HG02623 (cell line): ENCODE results near the gene EPS8.
A peak's percentile ranks its signal among the peaks of the same experiment; 100 is the strongest.

Source experiments
- ATAC-seq: cut with Tn5 transposase; IDR thresholded peaks from one replicate; pipeline ENCODE4 v1.9.1; 2021; ENCODE audit warnings: moderate library complexity; ENCODE audit not compliant: unreplicated experiment

EPS8 gene

DNA sequence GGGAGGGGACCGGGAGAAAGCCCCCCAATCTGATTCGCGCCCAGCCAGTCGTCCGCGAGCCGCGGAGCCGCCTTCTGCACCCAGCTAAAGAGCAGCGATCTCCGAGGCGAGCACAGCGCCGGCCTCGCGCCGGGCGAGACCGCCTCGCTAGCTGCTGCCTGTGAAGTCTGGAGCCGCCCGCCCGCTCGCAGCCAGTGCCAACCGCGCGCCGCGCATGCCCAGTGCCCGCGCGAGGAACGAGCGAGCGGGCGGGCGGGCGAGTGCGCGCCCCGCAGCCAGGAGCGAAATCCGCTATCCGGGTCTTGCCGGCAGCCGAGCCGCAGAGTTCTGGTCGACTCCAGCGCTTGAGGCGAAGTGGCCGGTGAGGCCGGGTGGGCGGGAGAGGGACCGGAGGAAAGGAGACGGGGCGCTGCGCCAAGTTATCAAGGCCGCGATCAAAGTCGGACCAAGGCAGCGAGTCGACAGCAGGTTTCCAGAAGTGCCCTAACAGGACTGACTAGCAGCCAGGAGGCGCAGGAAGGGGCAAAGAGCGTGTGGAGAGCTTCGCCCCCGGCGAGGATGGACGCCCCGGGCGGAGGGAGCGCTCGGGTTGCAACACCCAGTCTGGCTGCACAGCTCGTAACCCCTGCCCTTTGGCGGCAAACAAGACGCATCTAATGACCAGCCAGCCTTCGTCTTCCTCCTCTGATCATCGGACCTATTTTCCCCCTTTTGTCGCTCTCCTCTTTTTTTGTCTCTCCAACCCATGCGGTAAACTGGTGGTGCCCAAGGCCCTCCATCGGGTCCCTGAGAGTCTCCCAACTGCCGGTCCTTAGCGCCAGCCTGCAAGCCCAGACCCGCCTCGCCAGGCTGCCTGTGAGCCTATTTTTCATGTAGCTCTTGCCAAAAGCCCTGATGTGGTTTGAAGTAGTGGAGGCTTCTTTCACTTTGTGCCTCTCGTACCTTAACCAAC is at the start of gene EPS8:
Gene EPS8 (minus strand): TSS at position 169 of the 952 bp plus-strand sequence. CDS start 106,437 bp downstream, outside the sequence.
- peak; percentile 92 for ATAC-seq

DNA sequence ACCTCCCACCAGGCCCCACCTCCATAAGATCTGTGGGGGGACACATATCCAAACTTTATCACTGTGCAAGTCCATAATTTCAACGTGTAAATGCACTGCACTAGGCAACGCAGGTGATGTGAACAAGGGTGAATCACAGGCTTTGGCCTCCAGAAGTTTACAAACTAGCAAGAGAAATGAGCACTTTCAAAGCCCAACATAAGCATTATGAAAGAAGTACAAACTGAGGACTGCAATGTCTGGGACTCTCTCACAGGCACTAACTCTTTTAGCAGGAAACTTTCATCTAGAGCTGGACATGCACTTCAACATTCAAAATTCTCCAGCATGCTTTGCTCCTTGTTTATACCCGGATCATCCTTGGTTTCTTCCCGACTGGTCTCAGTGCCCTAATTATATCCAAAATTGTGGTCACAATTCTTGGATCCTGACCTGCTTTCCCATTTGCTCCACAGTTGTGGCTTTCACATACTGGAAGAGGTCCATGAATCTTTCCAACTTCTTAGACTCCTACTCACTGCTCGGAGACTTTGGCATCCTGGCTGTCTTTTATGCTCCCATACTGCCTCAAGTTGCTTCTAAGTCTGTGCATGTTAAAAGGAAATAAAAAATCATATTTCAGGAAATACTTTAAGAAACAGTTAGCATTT is 48.1 kb upstream of the EPS8 start:
- ATAC-seq, result no peak

DNA sequence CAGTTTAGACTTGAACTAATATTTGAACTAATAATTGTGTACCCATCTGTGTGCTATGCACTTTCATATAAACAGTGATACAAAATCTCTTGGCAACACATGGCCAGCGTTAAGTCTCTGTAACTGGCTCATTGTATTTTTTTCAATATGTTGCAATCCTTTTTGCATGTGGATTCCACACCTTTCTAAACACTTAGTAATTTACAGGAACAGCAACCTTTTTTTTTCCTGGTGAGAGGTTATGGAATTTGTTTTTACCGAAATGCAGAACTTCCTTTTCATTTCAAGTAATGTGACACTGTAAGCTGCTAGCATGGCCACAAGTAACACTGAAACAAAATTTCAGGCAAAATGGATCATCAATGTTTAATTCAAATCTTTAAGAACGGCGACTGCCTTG is 45.4 kb upstream of the EPS8 start:
- ATAC-seq, result no peak

DNA sequence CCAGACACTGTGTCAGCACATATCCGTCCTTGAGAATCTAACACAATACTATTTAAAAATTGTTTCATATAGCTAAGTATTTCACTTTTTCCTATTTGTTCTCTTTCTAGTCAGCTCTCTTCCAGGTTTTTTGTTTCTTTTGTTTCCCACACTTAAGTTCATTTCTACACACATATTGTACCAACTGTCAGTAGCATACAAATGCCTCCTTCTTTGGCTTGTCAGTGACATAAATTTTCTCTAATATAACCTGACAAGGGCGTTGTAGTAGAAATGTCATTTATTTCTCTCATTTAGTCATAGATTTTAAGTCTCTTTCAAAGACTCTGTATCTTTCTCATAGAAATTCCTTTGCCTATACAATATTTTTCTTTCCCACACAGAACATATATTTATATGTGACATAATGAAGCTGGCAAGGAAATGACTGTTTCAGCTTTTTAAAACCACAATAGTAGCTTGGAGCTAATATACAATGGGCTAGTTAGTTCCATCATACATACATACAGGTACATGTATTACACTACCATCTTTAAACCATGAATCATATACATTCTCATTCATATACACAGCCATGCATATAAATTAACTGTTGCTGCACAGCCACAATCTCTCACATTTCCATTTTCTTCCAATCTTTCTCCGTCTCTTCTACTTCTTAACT is 42.3 kb upstream of the EPS8 start:
- no peak for ATAC-seq

- no peak for ATAC-seq
These were observed 41.4 kb upstream of the EPS8 start for GRCh38 chr12:15830538-15830937.

DNA sequence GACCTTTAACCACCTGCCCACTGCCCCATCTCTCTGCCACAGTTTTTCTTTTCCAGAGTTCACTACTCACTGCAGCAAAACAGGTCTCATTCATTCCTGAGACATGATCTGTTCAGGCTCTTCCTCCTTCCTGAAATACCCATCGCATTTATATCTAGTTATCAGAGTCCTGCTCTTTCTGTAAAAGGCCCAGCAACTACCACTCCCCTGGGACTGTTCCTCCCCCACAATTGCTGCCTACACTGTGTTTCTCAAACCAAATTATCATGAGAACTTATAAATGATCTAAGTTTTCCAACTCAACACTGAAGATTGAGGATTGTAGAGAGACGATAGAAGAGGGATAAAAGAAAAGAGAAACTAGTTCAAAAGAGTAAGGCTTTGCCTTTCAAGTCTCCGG is 40.8 kb upstream of the EPS8 start:
- ATAC-seq, result no peak

DNA sequence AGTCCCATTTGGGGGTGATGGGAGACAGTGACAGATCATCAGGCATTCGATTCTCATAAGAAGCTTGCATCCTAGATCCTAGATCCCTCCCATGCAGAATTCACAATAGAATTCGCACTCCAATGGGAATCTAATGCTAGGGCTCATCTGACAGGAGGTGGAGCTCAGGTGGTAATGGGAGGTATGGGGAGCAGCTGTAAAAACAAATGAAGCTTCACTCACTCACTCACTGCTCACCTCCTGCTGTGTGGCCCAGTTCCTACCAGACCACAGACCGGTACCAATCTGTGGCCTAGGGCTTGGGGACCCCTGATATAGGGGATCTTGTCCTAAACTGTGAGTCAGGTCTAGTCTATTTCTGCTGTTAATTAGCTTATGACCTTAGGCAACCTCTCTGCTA is 40.1 kb upstream of the EPS8 start:
- ATAC-seq, result no peak

GRCh38 chr12:15827136-15827535 is 37.9 kb upstream of the EPS8 start:
- no peak for ATAC-seq

GRCh38 chr12:15824516-15824915 is 35.3 kb upstream of the EPS8 start:
- ATAC-seq, result no peak

GRCh38 chr12:15823360-15824128 is 34.4 kb upstream of the EPS8 start:
- ATAC-seq, result no peak

DNA sequence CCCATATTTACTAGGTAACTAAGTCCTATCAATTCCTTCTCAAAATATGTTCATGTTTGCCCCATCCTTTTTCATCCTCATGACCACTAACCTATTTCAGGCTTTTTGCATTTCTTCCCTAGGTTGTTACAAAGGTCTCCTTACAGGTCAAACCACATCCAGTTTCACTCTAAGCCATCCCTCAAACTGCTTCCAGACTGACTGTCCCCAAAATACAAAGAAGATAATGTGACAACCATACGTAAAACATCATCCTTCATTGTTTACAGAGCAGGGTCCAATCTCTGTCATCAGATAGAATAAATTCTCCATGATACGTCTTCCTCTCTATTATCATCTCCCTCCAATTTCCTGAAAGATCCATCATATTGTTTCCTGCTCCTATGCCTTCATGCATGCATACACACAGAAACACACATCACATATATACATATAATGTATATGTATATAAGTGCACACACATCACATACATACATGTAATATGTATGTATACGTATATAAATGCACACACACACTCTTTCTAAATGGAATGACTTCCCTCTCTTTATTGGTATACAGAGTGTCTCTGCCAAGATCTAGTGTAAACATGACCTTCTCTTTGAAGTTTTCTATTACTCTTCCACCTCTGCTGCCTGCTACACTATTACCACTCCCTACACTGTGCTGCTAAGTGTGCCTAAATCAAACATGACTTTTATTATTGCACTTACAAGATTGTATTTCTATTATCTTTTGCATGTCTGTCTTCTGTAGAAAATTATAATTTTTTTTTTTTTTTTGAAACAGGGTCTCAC is 30.7 kb upstream of the EPS8 start:
- ATAC-seq, result no peak

DNA sequence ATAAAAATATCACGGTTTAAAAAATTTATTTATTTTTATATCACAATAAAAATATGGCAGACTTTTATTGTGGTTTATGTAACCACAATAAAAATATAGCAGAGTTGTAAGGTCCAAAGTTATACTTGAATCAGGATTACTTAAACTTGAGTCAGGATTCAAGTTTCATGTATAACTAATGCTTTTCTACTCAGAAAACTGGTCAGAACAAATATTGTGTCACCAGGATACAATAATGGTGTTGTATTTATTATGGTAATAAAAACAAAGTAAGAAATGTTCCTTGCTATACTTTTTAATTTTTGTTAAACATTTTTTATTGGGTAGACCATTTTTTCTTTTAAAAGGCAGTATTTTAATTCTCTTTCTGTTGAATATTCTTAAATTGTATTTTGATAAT is 29.2 kb upstream of the EPS8 start:
- no peak for ATAC-seq

DNA sequence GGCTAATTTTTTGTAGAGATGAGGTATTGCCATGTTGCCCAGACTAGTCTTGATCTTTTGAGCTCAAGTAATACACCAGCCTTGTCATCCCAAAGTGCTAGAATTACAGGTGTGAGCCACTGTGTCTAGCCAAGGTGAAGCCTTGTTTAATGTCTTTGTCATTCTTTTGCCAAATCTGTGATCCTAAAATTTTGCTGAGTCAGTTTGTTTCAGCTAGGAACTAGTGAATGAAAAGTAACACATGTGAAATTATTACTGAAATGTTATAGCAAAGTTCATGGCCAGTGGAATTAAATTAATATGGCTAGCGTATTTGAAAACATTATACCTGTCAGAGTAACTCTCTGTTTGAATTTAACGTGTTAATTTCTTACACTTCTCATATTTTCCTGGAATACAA is 26.5 kb upstream of the EPS8 start:
- no peak for ATAC-seq

DNA sequence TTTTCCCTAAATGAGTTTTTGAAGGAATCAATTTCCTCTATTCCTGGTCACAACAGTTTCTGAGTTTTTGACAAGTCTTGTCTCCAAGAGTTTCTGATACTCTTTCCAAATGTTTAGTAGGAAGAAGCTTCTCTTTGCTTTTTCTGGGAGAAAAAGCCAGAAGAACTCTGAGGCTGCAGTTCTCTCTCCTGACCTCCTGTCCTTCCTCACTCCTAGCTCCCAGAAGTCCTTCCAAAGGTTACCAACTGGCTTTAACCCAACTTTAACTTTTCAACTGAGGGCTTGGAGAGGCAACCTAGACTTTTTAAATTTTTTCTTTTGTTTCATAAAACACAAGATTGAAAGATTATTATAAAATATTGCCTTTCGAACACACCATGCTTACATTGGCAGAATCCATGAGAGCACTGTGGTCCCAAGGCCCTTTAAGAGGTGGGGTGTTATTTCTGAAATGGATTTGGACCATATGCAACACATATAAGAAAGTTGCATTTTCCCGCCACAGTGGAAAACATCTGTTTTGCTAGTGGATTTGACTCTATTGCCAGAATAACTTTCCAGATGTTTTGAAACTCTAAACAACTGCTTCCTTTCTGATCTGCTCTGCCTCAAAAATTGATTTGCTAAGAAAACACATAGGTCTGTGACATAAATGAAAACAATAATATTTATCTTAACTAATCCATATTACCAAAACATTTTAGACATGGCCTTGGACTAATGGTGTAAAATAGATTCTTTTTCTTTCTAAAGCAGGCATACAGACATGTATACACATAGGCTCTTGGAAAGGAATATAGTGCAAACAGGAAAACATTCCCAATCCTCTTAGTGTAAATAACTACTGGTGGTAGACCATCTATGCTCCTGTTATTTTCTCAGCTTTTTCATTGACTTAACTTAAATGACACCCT is 22.3 kb upstream of the EPS8 start:
- ATAC-seq, result no peak

DNA sequence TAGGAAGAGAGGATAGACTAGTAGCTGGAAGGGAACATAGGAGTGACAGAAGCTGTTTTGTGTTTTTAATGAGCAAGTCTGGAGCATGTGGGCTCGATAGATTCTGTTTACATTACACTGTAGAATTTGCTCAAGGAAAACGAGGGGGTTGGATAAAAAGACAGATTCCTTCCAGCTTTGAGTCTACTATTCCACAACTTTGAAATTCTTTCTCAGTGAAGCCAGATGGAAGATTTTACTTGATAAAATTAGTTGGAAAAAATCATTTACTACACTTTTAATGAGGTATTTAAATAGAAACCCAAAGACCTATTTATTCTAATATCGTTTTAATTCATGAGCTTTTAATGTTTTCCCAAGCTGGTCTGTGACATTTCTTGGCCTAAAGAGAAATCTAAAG is 19.5 kb upstream of the EPS8 start:
- no peak for ATAC-seq

DNA sequence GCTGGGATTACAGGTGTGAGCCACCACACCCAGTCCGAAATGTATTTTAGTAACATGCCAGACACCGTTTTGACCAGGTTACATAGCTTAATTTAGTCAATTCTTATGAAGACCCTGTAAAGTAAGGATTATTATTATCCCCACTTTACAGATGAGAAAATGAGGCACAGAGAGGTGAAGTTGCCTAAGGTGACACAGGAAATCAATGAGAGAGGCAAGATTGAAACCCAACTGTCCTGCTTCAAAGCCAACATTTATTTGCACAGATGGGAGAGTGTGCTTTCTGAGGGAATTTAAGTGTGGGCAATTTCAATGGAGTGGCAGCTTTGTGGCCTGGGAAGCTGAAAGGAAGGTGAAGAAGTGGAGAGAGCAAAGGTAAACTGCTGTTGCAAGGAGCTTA is 19.1 kb upstream of the EPS8 start:
- ATAC-seq, result no peak

- no peak for ATAC-seq
These were observed 17.6 kb upstream of the EPS8 start for GRCh38 chr12:15806826-15807225.

GRCh38 chr12:15801770-15802744 is 12.9 kb upstream of the EPS8 start:
- ATAC-seq, result no peak
